PC-3 (cell line): ENCODE measurements around the gene RIOK2. TPM values are rescaled to one million over a fixed set of nuclear protein-coding genes. Genes with fewer than 3 reads are reported as not detected.

Experiments used
- ATAC-seq: fragments of 200-7000 bp; cut with Tn5 transposase; 2 replicates; pipeline ENCODE4 v1.9.1; 2020; ENCODE audit warnings: mild to moderate bottlenecking, moderate library complexity
- BruUV-seq: library from RNA; stranded (reverse); fragments of 400-500 nt; replicated peaks from 2 replicates; lab custom pipeline; 2021; lab: Mats Ljungman, UMichigan
- CTCF ChIA-PET: fragments of 300-600 bp; sonication (Branson Sonifier 250); formaldehyde crosslinking; loops from one replicate; lab custom pipeline; 2022; ENCODE audit warnings: antibody characterized with exemption; lab: Charles Lee
- POLR2A ChIA-PET: fragments of 300-600 bp; sonication (Branson Sonifier 250); formaldehyde crosslinking; loops from one replicate; lab custom pipeline; 2022; ENCODE audit warnings: antibody characterized with exemption; ENCODE audit not compliant: unreplicated experiment; lab: Charles Lee
- DNase-seq: peaks from one replicate; pipeline ENCODE4 v3.0.0-alpha.2; 2015
- H2AFZ ChIP-seq: fragments of 300-600 bp; sonication (generic); 2 replicates; pipeline ENCODE4 v1.6.0; 2016; ENCODE audit warnings: antibody characterized with exemption, low read length
- H3F3A ChIP-seq: fragments of 300-600 bp; sonication (generic); one replicate; pipeline ENCODE4 v1.6.0; 2017; ENCODE audit warnings: antibody characterized with exemption, low read length, control low read depth, mild to moderate bottlenecking; ENCODE audit not compliant: unreplicated experiment
- H3K27ac ChIP-seq: fragments of 300-600 bp; sonication (generic); 2 replicates; pipeline ENCODE4 v1.5.1; 2016; ENCODE audit warnings: mild to moderate bottlenecking, low read length
- H3K27me3 ChIP-seq: fragments of 300-600 bp; sonication (generic); 2 replicates; pipeline ENCODE4 v1.6.1; 2016; ENCODE audit warnings: low read length, mixed read lengths
- H3K36me3 ChIP-seq: fragments of 300-600 bp; sonication (generic); 2 replicates; pipeline ENCODE4 v1.6.1; 2016; ENCODE audit warnings: low read depth, mixed run types, low read length, mixed read lengths
- H3K4me1 ChIP-seq: fragments of 300-600 bp; sonication (generic); 2 replicates; pipeline ENCODE4 v1.5.1; 2016; ENCODE audit warnings: low read length; ENCODE audit not compliant: insufficient read depth
- H3K4me2 ChIP-seq: fragments of 300-600 bp; sonication (generic); 2 replicates; pipeline ENCODE4 v1.6.0; 2016; ENCODE audit warnings: low read length
- H3K4me3 ChIP-seq: fragments of 300-600 bp; sonication (generic); 2 replicates; pipeline ENCODE4 v1.5.1; 2016; ENCODE audit warnings: mild to moderate bottlenecking, low read length, mixed read lengths
- H3K79me2 ChIP-seq: fragments of 300-600 bp; sonication (generic); 2 replicates; pipeline ENCODE4 v1.6.1; 2017; ENCODE audit warnings: low read length, mixed read lengths
- H3K9ac ChIP-seq: fragments of 300-600 bp; sonication (generic); 2 replicates; pipeline ENCODE4 v1.6.0; 2016; ENCODE audit warnings: mild to moderate bottlenecking, low read length
- H3K9me2 ChIP-seq: fragments of 300-600 bp; sonication (generic); replicated peaks from 2 replicates; pipeline ENCODE4 v1.6.1; 2016; ENCODE audit warnings: mixed run types, low read length, mixed read lengths
- H3K9me3 ChIP-seq: fragments of 300-600 bp; sonication (generic); 2 replicates; pipeline ENCODE4 v1.6.1; 2016; ENCODE audit warnings: low read length, mixed read lengths
- H4K20me1 ChIP-seq: fragments of 300-600 bp; sonication (generic); 2 replicates; pipeline ENCODE4 v1.6.1; 2016; ENCODE audit warnings: low read length, mixed read lengths
- EZH2 ChIP-seq: fragments of 300-600 bp; sonication (generic); IDR thresholded peaks from one replicate; pipeline ENCODE4 v1.6.1; 2017; ENCODE audit warnings: antibody characterized with exemption, mild to moderate bottlenecking, low read length; ENCODE audit not compliant: unreplicated experiment
- EZH2phosphoT487 ChIP-seq: fragments of 300-600 bp; sonication (generic); IDR thresholded peaks from 2 replicates; pipeline ENCODE4 v1.6.1; 2018; ENCODE audit warnings: mild to moderate bottlenecking, antibody characterized with exemption, low read length, borderline replicate concordance
- intact Hi-C: fragments of 100-400 bp; cut with micrococcal nuclease; formaldehyde crosslinking; loops from 2 replicates; pipeline ENCODE4 v1.9.0; 2023
- total RNA-seq: library from RNA; depleted of rRNA; stranded (reverse); fragments of >200 nt; gene quantifications from 2 replicates; pipeline ENCODE4 v1.2.3, GENCODE V29; 2014
- TF ChIP-seq, protein P1 (sequence below): fragments of 300-600 bp; sonication (generic); conservative IDR thresholded peaks from 2 replicates; pipeline ENCODE4 v1.5.1; 2017; ENCODE audit warnings: antibody characterized with exemption, low read depth, mild to moderate bottlenecking, low read length

RIOK2 gene
- total RNA-seq, 1 experiment from 2014 or later, result 16.1 TPM

DNA sequence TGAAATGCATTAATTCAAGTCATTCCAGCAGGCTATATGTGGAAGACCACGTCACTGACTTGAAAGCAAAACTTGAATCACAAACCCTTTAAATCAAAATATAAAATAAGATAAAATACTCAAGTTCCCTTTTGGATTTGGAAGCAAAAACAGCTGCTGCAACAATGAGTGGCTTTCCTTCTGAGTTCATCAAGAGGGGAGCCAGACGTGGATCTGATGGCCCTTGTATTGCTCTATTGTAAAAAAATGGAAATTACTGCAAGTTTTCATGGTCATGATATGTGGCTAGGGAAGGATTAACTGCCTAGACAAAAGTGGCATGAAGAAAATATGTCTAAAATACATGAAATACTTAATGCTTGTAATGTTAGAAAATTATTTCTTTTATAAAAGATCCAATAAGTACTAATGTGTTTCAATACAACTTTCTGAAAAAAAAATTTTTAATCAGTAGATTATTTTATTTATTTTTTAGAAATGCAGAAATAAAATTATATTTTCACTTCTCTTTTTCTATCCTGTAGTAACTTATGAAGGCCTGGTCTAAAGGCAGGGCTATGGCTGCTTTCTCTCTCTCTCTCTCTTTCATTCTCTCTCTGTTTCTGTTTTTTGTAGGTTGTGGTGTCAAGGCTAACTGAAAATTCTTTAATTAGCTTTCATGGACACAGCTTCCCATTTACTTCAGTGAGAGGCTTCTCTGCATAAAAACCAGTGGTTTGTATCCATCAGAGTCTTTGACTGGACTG is 64.6 kb downstream of the RIOK2 start:
- Histone ChIP-seq H3K4me3 (no peak overlapping the region), H3K36me3 (no peaks in the 10 kb centered on the region), H3K27me3 (peaks cover 20% of the 10 kb centered on the region), H4K20me1 (no peaks in the 10 kb centered on the region), H3F3A (no peaks in the 10 kb centered on the region), H3K27ac (no peak overlapping the region), H3K9me2 (no peaks in the 10 kb centered on the region), H3K4me2 (no peak overlapping the region), H3K4me1 (no peaks in the 10 kb centered on the region), H2AFZ (no peak overlapping the region), H3K9ac (no peak overlapping the region), H3K9me3 (no peaks in the 10 kb centered on the region), H3K79me2 (no peaks in the 10 kb centered on the region)
- BruUV-seq, result no TSS peak
- ChIA-PET CTCF (no interaction called here), POLR2A (no interaction called here)
- intact Hi-C loops, result no loop called here
- no peak for DNase-seq
- no peak for TF ChIP-seq EZH2
- TF ChIP-seq, protein P1, sequence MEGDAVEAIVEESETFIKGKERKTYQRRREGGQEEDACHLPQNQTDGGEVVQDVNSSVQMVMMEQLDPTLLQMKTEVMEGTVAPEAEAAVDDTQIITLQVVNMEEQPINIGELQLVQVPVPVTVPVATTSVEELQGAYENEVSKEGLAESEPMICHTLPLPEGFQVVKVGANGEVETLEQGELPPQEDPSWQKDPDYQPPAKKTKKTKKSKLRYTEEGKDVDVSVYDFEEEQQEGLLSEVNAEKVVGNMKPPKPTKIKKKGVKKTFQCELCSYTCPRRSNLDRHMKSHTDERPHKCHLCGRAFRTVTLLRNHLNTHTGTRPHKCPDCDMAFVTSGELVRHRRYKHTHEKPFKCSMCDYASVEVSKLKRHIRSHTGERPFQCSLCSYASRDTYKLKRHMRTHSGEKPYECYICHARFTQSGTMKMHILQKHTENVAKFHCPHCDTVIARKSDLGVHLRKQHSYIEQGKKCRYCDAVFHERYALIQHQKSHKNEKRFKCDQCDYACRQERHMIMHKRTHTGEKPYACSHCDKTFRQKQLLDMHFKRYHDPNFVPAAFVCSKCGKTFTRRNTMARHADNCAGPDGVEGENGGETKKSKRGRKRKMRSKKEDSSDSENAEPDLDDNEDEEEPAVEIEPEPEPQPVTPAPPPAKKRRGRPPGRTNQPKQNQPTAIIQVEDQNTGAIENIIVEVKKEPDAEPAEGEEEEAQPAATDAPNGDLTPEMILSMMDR, result no peak
- TF ChIP-seq EZH2phosphoT487, result no peak
- ATAC-seq, result no peak

DNA sequence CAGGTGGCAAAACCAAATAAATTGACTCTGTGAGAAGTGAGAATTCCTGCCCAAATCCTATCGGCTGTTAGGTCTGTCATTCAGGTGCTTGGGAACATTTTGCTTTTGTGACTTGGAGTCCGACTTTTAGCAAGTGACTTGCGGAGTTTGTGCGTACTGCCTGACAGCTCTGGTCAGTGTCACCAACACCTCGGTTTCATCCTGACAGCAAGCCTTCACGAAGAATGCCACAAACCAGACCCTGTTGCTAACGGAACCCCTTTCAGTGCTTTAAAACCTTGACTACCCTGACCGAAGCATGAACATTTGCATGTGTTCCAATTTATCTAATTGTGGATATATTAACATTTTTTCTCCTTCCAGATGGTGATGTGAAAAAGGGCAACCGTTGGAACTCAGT is 67.1 kb downstream of the RIOK2 start:
- TF ChIP-seq EZH2, result no peak
- H3K4me2 ChIP-seq, result no peak overlapping the region
- no peaks in the 10 kb centered on the region for H3K9me2 ChIP-seq
- no TSS peak for BruUV-seq
- H3K4me1 ChIP-seq, result no peaks in the 10 kb centered on the region
- ATAC-seq (no peak), DNase-seq (no peak)
- H3K4me3 ChIP-seq, result no peak overlapping the region
- no peaks in the 10 kb centered on the region for H3K36me3 ChIP-seq
- no peak overlapping the region for H3K27ac ChIP-seq
- CTCF ChIA-PET, result interaction anchor here (0.6 kb wide), 1 partner anchor 502 kb away, joined by 3 read pairs; no protein-coding TSS in a partner anchor
- H4K20me1 ChIP-seq, result no peaks in the 10 kb centered on the region
- POLR2A ChIA-PET, result no interaction called here
- H3K27me3 ChIP-seq, result peaks cover 6% of the 10 kb centered on the region; the same call in 1 of the 2 replicates
- H3K9me3 ChIP-seq, result no peaks in the 10 kb centered on the region
- no peak overlapping the region for H2AFZ ChIP-seq
- H3K79me2 ChIP-seq, result no peaks in the 10 kb centered on the region
- no peaks in the 10 kb centered on the region for H3F3A ChIP-seq
- no peak overlapping the region for H3K9ac ChIP-seq
- intact Hi-C loops, result no loop called here

DNA sequence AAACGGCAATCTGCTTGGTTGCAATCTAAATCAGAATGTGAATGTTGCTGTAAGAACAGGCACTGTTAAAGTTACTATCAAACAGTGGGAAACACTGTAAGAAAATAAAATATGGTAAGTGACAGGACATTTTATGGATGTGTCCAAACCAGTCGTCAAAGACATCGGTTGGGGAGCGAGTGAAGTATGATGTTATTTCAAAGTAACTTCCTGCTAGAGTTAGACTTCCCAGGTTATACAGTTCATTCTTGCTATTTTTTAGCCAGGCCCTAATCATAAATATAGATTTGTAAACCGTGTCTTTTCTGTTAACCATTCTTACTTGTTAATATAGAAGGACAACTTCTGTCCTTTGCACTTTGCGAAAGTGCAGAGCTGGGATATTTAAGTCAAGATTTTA is 70.8 kb downstream of the RIOK2 start:
- H4K20me1 ChIP-seq, result no peaks in the 10 kb centered on the region
- intact Hi-C loops, result no loop called here
- H3K4me1 ChIP-seq, result no peaks in the 10 kb centered on the region
- no peaks in the 10 kb centered on the region for H3K9me3 ChIP-seq
- H3K9me2 ChIP-seq, result no peaks in the 10 kb centered on the region
- H3K4me3 ChIP-seq, result no peak overlapping the region
- DNase-seq, result no peak
- no peaks in the 10 kb centered on the region for H3K36me3 ChIP-seq
- no peak overlapping the region for H3K27ac ChIP-seq
- H3K79me2 ChIP-seq, result no peaks in the 10 kb centered on the region
- no peak for ATAC-seq
- CTCF ChIA-PET, result no interaction called here
- H3K4me2 ChIP-seq, result no peak overlapping the region
- TF ChIP-seq EZH2phosphoT487 (no peak), EZH2 (no peak)
- POLR2A ChIA-PET, result no interaction called here
- no peak overlapping the region for H3K9ac ChIP-seq
- H3F3A ChIP-seq, result no peaks in the 10 kb centered on the region
- peaks cover 7% of the 10 kb centered on the region; the same call in 1 of the 2 replicates for H3K27me3 ChIP-seq
- no peak overlapping the region for H2AFZ ChIP-seq
- no TSS peak for BruUV-seq
